ENCODE results near the gene CAMK1D.
A peak's percentile ranks its signal among the peaks of the same experiment; 100 is the strongest.

Gene CAMK1D

DNA sequence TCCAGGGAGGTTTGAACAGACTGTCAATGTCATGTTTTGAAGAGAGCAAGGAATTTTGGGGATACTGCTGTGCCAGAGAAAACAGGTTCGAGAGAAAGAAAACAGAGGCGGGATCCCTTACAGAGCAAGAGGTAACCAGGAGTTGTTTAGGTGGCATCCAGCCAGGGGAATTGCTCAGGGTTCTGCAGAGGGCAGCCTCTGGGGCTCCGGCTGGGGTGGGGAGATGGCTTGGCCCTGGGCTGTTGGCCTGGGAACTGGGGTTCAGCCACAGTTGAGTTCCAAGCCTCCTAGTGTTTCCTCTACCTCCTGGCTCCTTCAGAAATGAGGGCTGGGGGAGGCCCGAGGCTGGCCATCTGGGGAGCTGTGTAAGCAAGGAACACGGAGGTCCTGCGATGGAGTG lies 68.0 kb downstream of the CAMK1D start:
- H3K4me2 ChIP-seq, result no peak overlapping the region
- H3K4me1 ChIP-seq, result peaks cover 7 to 37% (median 14%) of the 10 kb centered on the region in 10 experiments; a peak in 16 of 20 replicates
- no peak for TF ChIP-seq Cebpa-rat (IDR thresholded peaks at IDR 0.05)
- no peaks in the 10 kb centered on the region for H3K27me3 ChIP-seq
- H3K9me3 ChIP-seq (replicated peaks in 1 of 11), result peaks cover 0 to 12% (median 7%) of the 10 kb centered on the region in 11 experiments; a peak in 11 of 22 replicates
- peaks cover 0 to 59% (median 4%) of the 10 kb centered on the region in 11 experiments; a peak in 11 of 22 replicates for H4K20me1 ChIP-seq
- no peak overlapping the region for H3K4me3 ChIP-seq
- H3K9ac ChIP-seq, result no peak overlapping the region
- H3K36me3 ChIP-seq, result peaks cover 0 to 6% (median 0%) of the 10 kb centered on the region in 11 experiments; a peak in 2 of 22 replicates
- H3K27ac ChIP-seq, result no peak overlapping the region

DNA sequence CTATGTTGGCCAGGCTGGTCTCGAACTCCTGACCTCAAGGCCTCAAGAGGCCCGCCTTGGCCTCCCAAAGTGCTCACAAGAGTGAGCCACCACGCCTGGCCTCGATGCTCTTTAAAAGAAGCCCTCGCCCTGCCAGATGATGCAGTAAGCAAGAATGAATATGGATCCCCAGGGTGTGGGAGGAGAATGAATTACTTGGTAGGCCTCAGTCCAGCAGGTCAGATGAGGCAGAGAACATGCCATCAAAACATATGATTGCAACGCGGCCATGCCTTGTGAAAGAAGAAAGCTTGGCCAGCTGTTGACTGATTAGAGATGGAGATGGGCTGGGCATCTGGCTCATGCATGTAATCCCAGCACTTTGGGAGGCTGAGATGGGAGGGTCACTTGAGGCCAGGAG lies 68.7 kb downstream of the CAMK1D start:
- Histone ChIP-seq H3K27ac (no peak overlapping the region), H4K20me1 (peaks cover 0 to 62% (median 4%) of the 10 kb centered on the region in 11 experiments; a peak in 11 of 22 replicates), H3K4me1 (peaks cover 5 to 37% (median 14%) of the 10 kb centered on the region in 10 experiments; a peak in 15 of 20 replicates), H3K27me3 (no peaks in the 10 kb centered on the region), H3K36me3 (peaks cover 0 to 3% (median 0%) of the 10 kb centered on the region in 11 experiments; a peak in 1 of 22 replicates), H3K4me3 (no peak overlapping the region), H3K4me2 (no peak overlapping the region), H3K9me3 (replicated peaks in 1 of 11) (peaks cover 0 to 7% (median 3%) of the 10 kb centered on the region in 11 experiments; a peak in 11 of 22 replicates), H3K9ac (no peak overlapping the region)
- no peak for TF ChIP-seq Cebpa-rat (IDR thresholded peaks at IDR 0.05)

- Histone ChIP-seq H3K27me3 (no peaks in the 10 kb centered on the region), H4K20me1 (peaks cover 0 to 66% (median 4%) of the 10 kb centered on the region in 11 experiments; a peak in 11 of 22 replicates), H3K9ac (no peak overlapping the region), H3K9me3 (replicated peaks in 1 of 11) (peaks cover 0 to 3% (median 0%) of the 10 kb centered on the region in 11 experiments; a peak in 2 of 22 replicates), H3K4me1 (peaks cover 5 to 35% (median 14%) of the 10 kb centered on the region in 10 experiments; a peak in 15 of 20 replicates), H3K36me3 (0 out of 22 replicates have a peak, but pooled peaks cover 0 to 3% (median 0%) of the 10 kb centered on the region in 11 experiments), H3K4me2 (peak overlapping the region in 5 of 11 experiments; percentile 1 to 45 (median 31); a peak in 7 of 22 replicates), H3K4me3 (no peak overlapping the region), H3K27ac (no peak overlapping the region)
- TF ChIP-seq Cebpa-rat (IDR thresholded peaks at IDR 0.05), result no peak
Observed at GRCh38 chr10:12418725-12419261, 69.4 kb downstream of the CAMK1D start.

DNA sequence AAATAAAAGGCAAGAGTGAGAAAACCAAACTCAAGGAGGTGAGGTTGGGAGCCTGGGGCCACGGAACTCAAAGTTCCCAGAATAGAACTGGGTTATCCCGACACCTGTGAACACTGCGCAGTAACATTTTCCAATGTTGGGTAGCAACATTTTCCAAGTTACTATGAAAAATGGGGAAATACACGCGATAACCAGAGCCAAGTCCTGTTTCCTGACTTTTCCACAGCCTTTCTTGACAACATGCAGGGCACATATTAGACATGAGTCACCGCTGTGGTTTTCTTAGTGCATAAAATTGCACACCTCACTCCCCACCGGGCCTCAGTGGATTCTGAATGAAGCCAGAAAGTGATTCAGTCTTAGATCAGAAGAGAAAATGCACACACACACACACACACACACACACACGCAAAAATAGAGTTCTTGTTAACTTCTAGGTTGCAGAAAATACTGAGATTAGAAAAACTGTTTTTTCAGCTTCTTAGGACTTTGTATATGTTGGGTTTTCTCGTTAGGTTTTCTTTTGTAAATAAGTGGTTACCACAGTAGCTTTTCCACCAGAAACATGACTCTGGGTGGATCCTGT lies 70.0 kb downstream of the CAMK1D start:
- TF ChIP-seq Cebpa-rat (IDR thresholded peaks at IDR 0.05), result no peak
- Histone ChIP-seq H3K27ac (no peak overlapping the region), H3K4me3 (no peak overlapping the region), H3K9me3 (replicated peaks in 1 of 11) (peaks cover 0 to 8% (median 2%) of the 10 kb centered on the region in 11 experiments; a peak in 10 of 22 replicates), H3K36me3 (0 out of 22 replicates have a peak, but pooled peaks cover 0 to 3% (median 0%) of the 10 kb centered on the region in 11 experiments), H4K20me1 (peaks cover 0 to 71% (median 4%) of the 10 kb centered on the region in 11 experiments; a peak in 11 of 22 replicates), H3K27me3 (no peaks in the 10 kb centered on the region), H3K4me2 (peak overlapping the region in 6 of 11 experiments; percentile 1 to 45 (median 31); a peak in 11 of 22 replicates), H3K4me1 (peaks cover 6 to 30% (median 16%) of the 10 kb centered on the region in 10 experiments; a peak in 17 of 20 replicates), H3K9ac (no peak overlapping the region)

DNA sequence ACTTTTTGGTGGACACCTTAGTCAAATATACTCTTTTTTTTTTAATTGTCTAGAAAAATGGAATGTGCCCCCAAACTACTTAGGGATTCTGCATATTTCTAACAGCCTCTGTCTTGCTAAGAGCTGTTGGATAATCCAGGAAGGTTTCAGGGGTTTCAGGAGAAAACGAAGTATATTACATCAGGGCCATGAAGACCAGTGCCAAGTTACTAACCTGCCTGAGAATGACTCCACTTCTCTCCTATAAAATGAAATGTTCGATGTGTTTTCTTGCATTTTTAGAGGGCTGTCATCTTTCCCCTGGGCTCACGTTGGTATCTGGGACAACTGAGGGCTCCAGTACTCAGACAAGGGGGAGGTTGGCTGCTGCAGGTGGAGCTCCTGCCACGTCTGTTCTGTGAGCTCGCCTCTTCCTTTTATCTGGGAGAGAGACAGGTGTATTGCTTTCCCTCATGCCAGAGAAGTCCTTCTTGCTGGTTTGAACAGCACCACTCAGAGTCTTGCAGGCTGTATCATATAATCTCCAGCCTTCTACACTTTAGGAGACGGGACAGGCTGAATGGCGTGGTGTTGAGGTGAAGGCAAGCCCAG lies 71.3 kb downstream of the CAMK1D start:
- Histone ChIP-seq H3K4me1 (peaks cover 17 to 37% (median 27%) of the 10 kb centered on the region in 10 experiments), H3K27me3 (no peaks in the 10 kb centered on the region), H3K9me3 (replicated peaks in 1 of 11) (peaks cover 0 to 19% (median 12%) of the 10 kb centered on the region in 11 experiments; a peak in 16 of 22 replicates), H3K27ac (no peak overlapping the region), H3K4me2 (no peak overlapping the region), H3K36me3 (peaks cover 0 to 6% (median 0%) of the 10 kb centered on the region in 11 experiments; a peak in 1 of 22 replicates), H3K4me3 (no peak overlapping the region), H3K9ac (no peak overlapping the region), H4K20me1 (peaks cover 0 to 75% (median 4%) of the 10 kb centered on the region in 11 experiments; a peak in 11 of 22 replicates)
- no peak for TF ChIP-seq Cebpa-rat (IDR thresholded peaks at IDR 0.05)

GRCh38 chr10:12422189-12422588 lies 72.8 kb downstream of the CAMK1D start:
- peaks cover 22 to 37% (median 28%) of the 10 kb centered on the region in 10 experiments for H3K4me1 ChIP-seq
- peaks cover 0 to 6% (median 0%) of the 10 kb centered on the region in 11 experiments; a peak in 1 of 22 replicates for H3K36me3 ChIP-seq
- H3K4me3 ChIP-seq, result no peak overlapping the region
- no peaks in the 10 kb centered on the region for H3K27me3 ChIP-seq
- TF ChIP-seq Cebpa-rat (IDR thresholded peaks at IDR 0.05), result no peak
- no peak overlapping the region for H3K4me2 ChIP-seq
- H3K27ac ChIP-seq, result no peak overlapping the region
- no peak overlapping the region for H3K9ac ChIP-seq
- H4K20me1 ChIP-seq, result peaks cover 0 to 74% (median 4%) of the 10 kb centered on the region in 11 experiments; a peak in 11 of 22 replicates
- H3K9me3 ChIP-seq (replicated peaks in 1 of 11), result peaks cover 0 to 19% (median 12%) of the 10 kb centered on the region in 11 experiments; a peak in 16 of 22 replicates

GRCh38 chr10:12423896-12424295 lies 74.5 kb downstream of the CAMK1D start:
- no peak overlapping the region for H3K4me3 ChIP-seq
- TF ChIP-seq Cebpa-rat (IDR thresholded peaks at IDR 0.05), result no peak
- H3K9me3 ChIP-seq (replicated peaks in 1 of 11), result peaks cover 0 to 19% (median 12%) of the 10 kb centered on the region in 11 experiments; a peak in 16 of 22 replicates
- no peak overlapping the region for H3K9ac ChIP-seq
- peaks cover 22 to 35% (median 27%) of the 10 kb centered on the region in 10 experiments for H3K4me1 ChIP-seq
- H4K20me1 ChIP-seq, result peaks cover 0 to 68% (median 5%) of the 10 kb centered on the region in 11 experiments; a peak in 10 of 22 replicates
- H3K4me2 ChIP-seq, result peak overlapping the region in 1 of 11 experiments; percentile 23; a peak in 2 of 22 replicates
- H3K27me3 ChIP-seq, result no peaks in the 10 kb centered on the region
- peak overlapping the region in 2 of 11 experiments; percentile 7 to 54; a peak in 2 of 22 replicates for H3K27ac ChIP-seq
- peaks cover 0 to 6% (median 0%) of the 10 kb centered on the region in 11 experiments; a peak in 1 of 22 replicates for H3K36me3 ChIP-seq

DNA sequence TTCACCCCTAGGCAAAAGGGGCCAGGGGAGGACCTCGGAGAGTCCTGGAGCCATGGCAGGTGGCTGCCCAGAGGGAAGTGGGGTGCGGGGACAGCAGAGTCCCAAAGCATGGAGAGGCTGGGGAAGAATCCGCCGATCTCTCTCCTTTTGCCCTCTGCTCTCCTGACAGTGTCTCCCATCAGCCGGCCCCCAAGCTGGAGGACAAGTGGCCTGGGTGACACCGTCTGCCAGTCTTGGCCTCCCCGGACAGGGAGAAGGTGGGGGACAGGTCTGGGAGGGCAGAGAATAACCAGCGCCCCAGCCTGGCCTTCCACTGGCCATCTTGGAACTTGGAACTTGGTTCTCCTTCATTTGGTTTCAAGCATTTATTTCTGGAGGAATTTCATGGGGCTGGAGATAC lies 77.9 kb downstream of the CAMK1D start:
- no peaks in the 10 kb centered on the region for H3K27me3 ChIP-seq
- no peak for TF ChIP-seq Cebpa-rat (IDR thresholded peaks at IDR 0.05)
- peaks cover 0 to 19% (median 12%) of the 10 kb centered on the region in 11 experiments; a peak in 16 of 22 replicates for H3K9me3 ChIP-seq (replicated peaks in 1 of 11)
- no peak overlapping the region for H3K4me3 ChIP-seq
- H3K36me3 ChIP-seq, result peaks cover 0 to 6% (median 0%) of the 10 kb centered on the region in 11 experiments; a peak in 1 of 22 replicates
- H3K27ac ChIP-seq, result no peak overlapping the region
- H3K9ac ChIP-seq, result no peak overlapping the region
- peaks cover 0 to 69% (median 7%) of the 10 kb centered on the region in 11 experiments; a peak in 8 of 22 replicates for H4K20me1 ChIP-seq
- H3K4me2 ChIP-seq, result no peak overlapping the region
- H3K4me1 ChIP-seq, result peaks cover 11 to 23% (median 17%) of the 10 kb centered on the region in 10 experiments; a peak in 18 of 20 replicates
